LNCaP clone FGC (cell line): Measurements from ENCODE around the gene APC2.

Experiments
- DNase-seq: peaks from one replicate; pipeline ENCODE4 v3.0.0-alpha.2; 2011; ENCODE audit warnings: low read depth
- H3K4me3 ChIP-seq: 2 replicates; pipeline ENCODE4 v1.5.1; 2011; ENCODE audit warnings: mild to moderate bottlenecking, low read depth, low read length, control low read depth
- CTCF ChIP-seq: IDR thresholded peaks from 2 replicates; pipeline ENCODE4 v1.5.1; 2012; ENCODE audit warnings: mild to moderate bottlenecking; ENCODE audit not compliant: control insufficient read depth, insufficient read depth; ENCODE audit errors: extremely low read depth

Gene APC2

GRCh38 chr19:1426736-1427135, 23.2 kb upstream of the APC2 start:
- no peak for TF ChIP-seq CTCF
- no peak overlapping the region for H3K4me3 ChIP-seq
- DNase-seq: no peak

DNA sequence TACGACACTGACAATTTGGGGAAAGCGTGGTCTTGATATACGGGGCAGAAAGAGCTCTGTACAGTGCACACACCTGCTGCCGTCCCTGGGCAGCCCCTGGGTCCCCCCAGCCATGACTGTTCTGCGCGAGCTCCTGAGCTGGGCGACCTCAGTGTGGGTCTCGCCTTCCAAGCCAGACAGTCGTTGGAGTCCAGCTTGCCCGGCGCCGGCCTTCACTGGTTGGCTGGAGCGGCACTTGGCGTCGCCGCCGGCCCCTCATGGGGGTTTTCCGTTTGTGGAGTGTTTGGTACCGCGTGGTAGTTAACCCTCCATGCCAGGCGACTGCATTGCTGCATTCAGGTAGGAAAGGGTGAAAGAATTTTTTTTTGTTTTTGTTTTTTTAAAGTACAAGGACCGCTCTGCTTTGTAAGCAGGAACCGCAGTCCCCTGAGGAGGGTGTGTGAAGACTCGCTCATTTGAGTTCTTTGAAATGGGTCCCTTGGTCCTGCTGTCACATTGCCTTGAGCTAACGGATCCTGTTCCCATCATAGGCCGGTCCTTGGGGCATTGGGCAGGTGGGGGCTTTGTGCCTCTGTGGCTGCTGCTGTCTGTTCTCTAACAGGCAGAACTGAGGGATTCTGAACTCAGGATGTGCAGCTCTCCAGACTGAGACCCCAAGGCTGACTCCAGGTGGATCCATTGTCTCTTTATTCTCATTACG, 22.6 kb upstream of the APC2 start:
- no peak for TF ChIP-seq CTCF
- DNase-seq: no peak
- H3K4me3 ChIP-seq: no peak overlapping the region

DNA sequence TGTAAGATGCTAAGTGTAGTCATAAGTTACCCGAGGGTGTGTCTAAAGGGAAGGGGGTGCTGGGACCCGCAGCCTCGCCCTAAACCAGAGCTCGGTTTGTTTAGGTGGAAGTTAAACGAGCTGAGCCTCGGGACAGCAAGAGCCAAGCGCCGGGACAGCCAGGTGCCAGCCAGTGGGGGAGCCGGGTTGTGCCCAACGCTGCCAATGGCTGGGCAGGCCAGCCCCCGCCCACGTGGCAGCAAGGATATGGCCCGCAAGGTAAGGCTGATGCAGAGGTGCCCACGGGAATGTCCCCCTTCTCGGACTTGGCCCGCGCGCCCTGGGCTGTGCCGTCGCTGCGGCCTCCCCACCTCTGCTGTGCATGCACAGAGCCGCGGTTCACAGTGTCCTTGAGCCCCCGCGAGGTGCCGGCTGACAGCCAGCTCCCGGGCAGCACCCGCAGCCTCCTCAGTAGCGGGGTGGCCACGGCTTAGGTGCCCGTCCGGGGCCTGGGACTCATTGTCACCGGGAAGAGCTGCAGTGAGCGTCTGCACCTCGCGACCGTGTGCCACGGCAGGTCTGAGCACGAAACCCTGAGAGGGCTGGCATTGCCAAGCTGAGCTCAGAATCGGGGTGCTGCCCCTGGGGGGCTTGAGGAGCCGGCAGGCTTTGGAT, 21.1 kb upstream of the APC2 start:
- no peak for TF ChIP-seq CTCF
- H3K4me3 ChIP-seq: no peak overlapping the region
- no peak for DNase-seq

- no peak for TF ChIP-seq CTCF
- H3K4me3 ChIP-seq: no peak overlapping the region
- no peak for DNase-seq
Observed at GRCh38 chr19:1429750-1430149, 20.2 kb upstream of the APC2 start.

DNA sequence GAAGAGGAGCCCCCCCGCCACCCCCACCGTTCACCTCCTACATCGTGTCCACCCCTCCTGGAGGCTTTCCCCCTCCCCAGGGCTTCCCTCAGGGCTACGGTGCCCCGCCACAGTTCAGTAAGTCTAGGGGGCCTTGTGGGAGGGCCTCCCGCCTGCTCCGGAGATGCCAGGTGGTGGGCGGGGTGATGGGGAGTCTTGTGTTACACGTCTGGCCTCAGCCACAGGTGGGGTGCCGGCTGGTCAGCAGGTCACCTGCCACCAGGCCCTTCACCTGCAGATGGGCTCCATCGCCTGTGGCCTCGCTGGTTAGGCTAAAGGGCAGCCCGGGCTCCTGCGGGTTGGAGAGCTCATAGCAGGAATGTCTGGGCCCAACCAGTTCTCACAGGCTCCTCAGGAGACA, 19.7 kb upstream of the APC2 start:
- no peak for DNase-seq
- no peak overlapping the region for H3K4me3 ChIP-seq
- TF ChIP-seq CTCF: no peak

DNA sequence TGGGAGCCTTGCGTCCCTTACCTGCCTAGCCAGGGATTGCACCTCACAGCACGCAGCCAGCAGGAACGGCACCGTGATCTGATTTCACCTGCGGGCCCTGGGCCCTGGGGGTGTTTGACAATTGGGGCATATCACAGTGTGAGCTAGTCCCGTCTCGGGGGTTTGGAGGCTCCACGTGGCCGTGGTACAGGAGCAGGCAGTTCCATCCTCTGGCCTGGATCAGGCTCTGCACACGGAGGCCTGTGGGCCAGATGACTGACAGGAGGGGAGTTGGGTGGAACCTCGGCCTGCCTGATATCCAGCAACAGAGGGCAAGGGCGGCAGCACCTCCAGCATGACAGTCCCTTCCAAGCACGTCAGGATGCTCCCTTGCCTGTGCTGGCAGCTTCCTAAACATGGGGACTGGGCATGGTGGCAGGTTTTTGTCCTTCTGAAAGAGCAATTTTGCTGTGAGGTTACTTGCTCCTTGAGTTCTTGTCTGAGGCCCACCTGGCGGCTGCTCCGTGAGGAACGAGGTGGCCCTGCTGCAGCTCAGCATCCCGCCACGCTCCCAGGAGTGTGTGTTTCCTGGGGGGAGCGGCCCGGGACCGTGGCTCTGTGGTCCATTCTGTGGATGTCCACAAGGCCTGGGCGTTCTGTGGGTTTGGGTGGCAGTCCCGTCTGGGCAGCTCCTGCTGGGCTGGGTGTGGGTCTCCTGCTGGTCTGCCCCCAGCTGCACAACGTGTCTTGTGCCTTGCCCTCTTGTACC, 18.0 kb upstream of the APC2 start:
- no peak overlapping the region for H3K4me3 ChIP-seq
- DNase-seq: no peak
- no peak for TF ChIP-seq CTCF
